ENCODE data around the gene REPS1.

The REPS1 gene

GRCh38 chr6:138923561-138923960, 64.5 kb downstream of the REPS1 start:
- no peak for DNase-seq (ENCODE audit: low spot score)

GRCh38 chr6:138920906-138921305, 67.1 kb downstream of the REPS1 start:
- DNase-seq (ENCODE audit: low spot score), result no peak

GRCh38 chr6:138914701-138915100, 73.4 kb downstream of the REPS1 start:
- DNase-seq (ENCODE audit: low spot score), result no peak

- no peak for DNase-seq (ENCODE audit: low spot score)
Measured at GRCh38 chr6:138912308-138912707, 75.7 kb downstream of the REPS1 start.

DNA sequence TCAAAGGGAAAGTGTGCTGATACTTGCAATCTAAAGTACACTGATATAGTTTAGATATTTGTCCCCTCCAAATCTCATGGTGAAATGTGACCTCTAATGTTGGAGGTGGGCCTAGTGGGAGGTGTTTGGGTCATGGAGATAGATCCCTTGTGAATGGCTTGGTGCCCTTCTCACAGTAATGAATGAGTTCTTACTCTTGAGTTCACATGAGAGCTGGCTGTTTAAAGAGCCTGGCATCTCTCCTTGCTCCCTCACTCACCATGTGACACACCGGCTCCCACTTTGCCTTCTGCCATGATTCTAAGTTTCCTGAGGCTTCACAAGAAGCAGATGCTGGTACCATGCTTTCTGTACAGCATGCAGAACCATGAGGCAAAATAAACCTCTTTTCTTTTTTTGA, 78.1 kb downstream of the REPS1 start:
- DNase-seq (ENCODE audit: low spot score), result no peak

GRCh38 chr6:138909511-138909910, 78.5 kb downstream of the REPS1 start:
- no peak for DNase-seq (ENCODE audit: low spot score)

DNA sequence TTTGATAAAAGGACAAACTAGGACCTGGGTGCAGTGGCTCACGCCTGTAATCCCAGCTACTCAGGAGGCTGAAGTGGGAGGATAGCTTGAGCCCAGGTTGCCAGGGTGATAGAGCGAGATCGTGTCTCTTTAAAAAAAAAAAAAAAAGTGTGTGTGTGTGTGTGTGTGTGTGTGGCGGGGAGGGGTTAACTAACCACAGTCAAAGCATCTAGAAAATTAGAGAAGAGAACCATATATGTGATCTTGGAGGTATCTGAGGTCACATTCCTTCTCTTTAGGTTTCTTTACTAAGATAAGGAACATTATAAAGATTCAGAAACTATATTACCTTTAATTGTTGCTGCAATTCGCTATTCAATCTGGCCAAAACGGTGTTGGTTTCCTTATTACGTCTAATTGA, 80.9 kb downstream of the REPS1 start:
- no peak for DNase-seq (ENCODE audit: low spot score)

DNA sequence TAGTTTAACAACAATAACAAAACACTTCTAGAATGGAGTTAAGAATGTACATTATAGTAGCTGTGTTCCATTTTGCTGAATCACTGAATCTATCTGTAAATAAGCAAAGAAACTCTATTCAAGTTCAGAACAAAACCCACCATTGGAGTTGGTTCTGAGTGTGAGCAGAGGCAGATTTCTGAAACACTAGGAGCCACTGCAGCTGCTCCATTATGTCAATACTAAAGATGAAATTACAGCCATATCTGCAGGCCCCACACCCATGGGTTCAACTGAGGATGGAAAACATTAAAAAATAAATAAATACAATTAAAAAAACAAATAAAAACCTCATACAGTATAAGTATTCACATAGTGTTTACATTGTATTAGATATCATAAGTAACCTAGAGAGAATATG, 91.0 kb downstream of the REPS1 start:
- DNase-seq (ENCODE audit: low spot score), result no peak

GRCh38 chr6:138896104-138896756, 91.8 kb downstream of the REPS1 start:
- no peak for DNase-seq (ENCODE audit: low spot score)

- DNase-seq (ENCODE audit: low spot score), result no peak
Measured at GRCh38 chr6:138891255-138891986, 96.6 kb downstream of the REPS1 start.

DNA sequence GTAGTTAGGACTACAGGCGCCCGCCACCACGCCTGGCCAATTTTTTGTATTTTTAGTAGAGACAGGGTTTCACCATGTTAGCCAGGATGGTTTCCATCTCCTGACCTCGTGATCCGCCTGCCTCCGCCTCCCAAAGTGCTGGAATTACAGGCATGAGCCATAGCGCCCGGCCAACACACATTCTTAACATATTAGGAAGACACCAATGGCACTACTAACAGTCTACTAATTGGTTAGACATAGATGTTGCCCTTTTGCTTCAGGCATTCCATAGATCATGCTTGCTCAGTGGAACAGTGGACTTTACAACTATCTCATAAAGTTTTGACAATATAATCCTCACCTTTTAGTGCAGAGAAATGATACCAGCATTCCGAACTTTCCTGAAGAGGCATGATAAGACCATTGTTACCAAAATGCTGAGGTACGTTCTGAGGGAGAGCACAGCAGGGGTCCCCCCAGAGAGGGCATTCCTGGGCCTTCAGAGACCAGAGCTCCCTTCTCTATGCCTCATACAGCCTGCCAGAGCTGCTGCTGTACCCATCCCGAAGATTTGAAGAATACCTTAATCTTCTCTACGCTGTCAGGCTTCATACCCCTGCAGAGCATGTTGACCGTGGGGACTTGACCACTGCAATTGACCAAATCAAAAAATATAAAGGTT, 102.8 kb downstream of the REPS1 start:
- DNase-seq (ENCODE audit: low spot score), result no peak

- DNase-seq (ENCODE audit: low spot score), result no peak
Measured at GRCh38 chr6:138882369-138883017, 105.6 kb downstream of the REPS1 start.

- no peak for DNase-seq (ENCODE audit: low spot score)
Measured at GRCh38 chr6:138873191-138873590, 114.9 kb downstream of the REPS1 start.

GRCh38 chr6:138869398-138869797, 118.7 kb downstream of the REPS1 start:
- no peak for DNase-seq (ENCODE audit: low spot score)

- DNase-seq (ENCODE audit: low spot score), result no peak
Measured at GRCh38 chr6:138868181-138868580, 119.9 kb downstream of the REPS1 start.

DNA sequence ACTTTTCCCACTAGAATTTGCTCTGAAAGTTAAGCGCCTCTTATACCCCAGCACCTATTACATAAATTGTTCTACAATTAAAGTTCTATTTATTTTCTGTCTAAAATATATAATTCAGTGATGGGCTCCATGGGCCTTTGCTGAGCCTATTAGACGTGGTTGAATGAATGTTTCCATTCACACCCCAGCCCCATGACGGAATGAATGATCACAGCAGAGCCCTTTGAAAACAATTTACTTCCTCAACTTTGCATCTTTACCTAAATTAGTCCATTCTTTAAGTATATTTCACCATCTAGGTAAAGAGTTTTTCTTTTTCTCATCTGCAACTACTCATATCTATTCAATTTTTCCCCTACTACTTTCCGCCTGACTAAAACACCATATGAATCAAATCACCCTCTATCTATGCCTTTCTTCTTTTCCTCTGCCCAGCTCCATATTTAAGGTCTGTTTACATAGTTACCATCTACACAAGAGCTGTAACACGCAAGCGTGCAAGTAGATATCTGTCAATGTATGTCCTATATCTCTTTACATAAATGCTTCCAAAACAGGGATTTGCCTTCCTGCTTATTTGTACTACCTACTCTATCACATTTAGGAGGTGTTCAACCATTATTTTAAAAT, 122.5 kb downstream of the REPS1 start:
- DNase-seq (ENCODE audit: low spot score), result no peak

DNA sequence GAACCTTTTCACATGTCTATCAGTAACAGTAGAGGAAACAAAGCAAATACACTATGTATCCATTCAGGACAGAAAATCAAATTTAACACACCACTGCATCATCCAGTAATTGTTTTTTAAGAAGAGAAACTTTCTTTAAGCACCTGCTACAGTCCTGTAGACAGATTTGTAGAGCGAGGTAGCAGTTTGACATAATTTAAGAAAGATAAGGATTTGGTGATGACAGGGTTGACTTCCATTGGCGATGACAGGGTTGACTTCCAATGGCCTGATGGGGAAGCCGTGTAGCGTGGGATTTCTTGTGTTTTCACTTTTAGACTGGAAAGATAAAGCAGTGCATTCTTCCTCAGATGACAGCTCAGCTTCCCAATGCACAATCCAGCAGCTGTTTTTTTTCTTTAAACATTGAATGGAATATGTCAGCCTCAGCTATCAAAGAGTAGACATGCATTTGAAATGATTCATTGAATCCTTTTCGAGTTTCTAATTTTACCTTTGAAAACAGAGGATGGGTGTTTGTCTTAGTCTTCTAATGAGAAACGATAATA, 123.6 kb downstream of the REPS1 start:
- no peak for DNase-seq (ENCODE audit: low spot score)

DNA sequence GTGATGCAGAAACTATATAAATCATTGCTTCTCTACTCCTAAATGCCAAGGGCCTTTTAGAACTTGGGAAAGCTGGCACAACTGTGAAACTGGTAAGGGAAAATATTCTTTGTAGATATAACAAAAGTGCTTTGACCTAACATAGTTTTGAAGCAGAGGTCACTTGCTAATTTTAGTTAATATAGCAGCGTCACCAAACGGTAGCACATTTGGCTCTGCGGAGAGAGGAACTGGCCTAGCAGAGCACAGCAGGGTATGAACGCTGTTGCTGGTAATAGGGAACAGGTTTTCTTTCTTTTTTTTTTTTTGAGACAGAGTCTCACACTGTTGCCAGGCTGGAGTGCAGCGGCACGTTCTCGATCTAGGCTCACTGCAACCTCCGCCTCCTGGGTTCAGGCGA, 124.7 kb downstream of the REPS1 start:
- DNase-seq (ENCODE audit: low spot score), result no peak

DNA sequence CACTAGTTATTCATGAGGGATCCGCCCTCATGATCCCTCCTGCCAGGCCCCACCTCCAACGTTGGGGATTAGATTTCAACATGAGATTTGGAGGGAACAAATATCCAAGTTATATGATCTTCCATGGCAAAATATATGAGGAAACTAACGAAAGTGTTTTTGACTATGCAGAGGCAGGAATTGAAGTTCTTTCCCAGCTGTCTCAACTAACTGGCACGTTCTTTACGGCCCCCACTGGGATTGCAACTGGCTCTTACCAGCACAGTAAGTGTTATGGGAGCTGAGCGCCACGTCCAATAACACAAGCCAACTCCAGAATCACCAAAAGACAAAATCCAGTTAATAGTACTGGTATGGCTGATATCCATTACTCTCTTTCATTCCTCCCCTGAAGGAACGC, 125.6 kb downstream of the REPS1 start:
- no peak for DNase-seq (ENCODE audit: low spot score)

GRCh38 chr6:138857775-138858174, 130.3 kb downstream of the REPS1 start:
- no peak for DNase-seq (ENCODE audit: low spot score)

DNA sequence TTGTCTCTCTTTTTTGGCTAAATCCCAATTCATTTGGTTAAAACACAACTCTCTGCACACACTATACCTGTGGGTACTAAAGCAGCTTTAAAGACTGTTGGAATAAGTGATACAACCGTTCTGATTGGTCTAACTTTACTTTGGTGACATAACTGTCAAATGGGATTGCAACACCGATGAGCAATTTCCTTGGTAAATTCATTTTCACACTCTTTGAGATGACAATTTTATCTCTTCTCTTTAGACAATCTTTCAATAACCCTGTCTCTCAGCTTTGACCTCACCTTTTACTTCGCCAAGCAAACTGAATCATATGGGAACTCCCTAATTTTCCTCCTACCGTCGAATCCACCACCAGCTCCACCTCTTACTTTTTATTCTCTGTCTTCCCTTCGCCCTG, 131.4 kb downstream of the REPS1 start:
- DNase-seq (ENCODE audit: low spot score), result no peak
